Neural progenitor cell (in vitro differentiated cells): ENCODE measurements around the gene KNOP1.

ENCODE experiments used
- CTCF ChIP-seq: fragments of 200-600 bp; sonication (generic); IDR thresholded peaks from 2 replicates; pipeline ENCODE4 v1.5.1; 2017; ENCODE audit warnings: antibody characterized with exemption, mild to moderate bottlenecking
- EZH2phosphoT487 ChIP-seq: fragments of 200-600 bp; sonication (generic); IDR thresholded peaks from 2 replicates; pipeline ENCODE4 v1.6.1; 2017; ENCODE audit warnings: antibody characterized with exemption

- TF ChIP-seq CTCF (no peak), EZH2phosphoT487 (no peak)
Observed at GRCh38 chr16:19698480-19699465, 19.3 kb downstream of the KNOP1 start.
